MM.1S (cell line): ENCODE results near the gene SLC22A17.

Source experiments
- DNase-seq: peaks from one replicate; pipeline ENCODE4 v3.0.0-alpha.2; 2015
- H2AFZ ChIP-seq: fragments of 300-600 bp; sonication (generic); 2 replicates; pipeline ENCODE4 v1.6.0; 2016; ENCODE audit warnings: antibody characterized with exemption, low read length
- H3F3A ChIP-seq: fragments of 300-600 bp; sonication (generic); 2 replicates; pipeline ENCODE4 v1.6.1; 2016; ENCODE audit warnings: mild to moderate bottlenecking, antibody characterized with exemption, low read length, moderate library complexity, mixed read lengths; ENCODE audit not compliant: insufficient read depth
- H3K27ac ChIP-seq: fragments of 300-600 bp; sonication (generic); 2 replicates; pipeline ENCODE4 v1.5.1; 2016; ENCODE audit warnings: mild to moderate bottlenecking, low read length
- H3K27me3 ChIP-seq: fragments of 300-600 bp; sonication (generic); replicated peaks from 2 replicates; pipeline ENCODE4 v1.6.0; 2016; ENCODE audit warnings: low read length; ENCODE audit not compliant: insufficient read depth
- H3K36me3 ChIP-seq: fragments of 300-600 bp; sonication (generic); replicated peaks from 2 replicates; pipeline ENCODE4 v1.6.1; 2016; ENCODE audit warnings: mild to moderate bottlenecking, low read length, mixed read lengths; ENCODE audit not compliant: insufficient read depth
- H3K4me1 ChIP-seq: fragments of 300-600 bp; sonication (generic); 2 replicates; pipeline ENCODE4 v1.6.1; 2016; ENCODE audit warnings: low read length, mixed read lengths
- H3K4me2 ChIP-seq: fragments of 300-600 bp; sonication (generic); 2 replicates; pipeline ENCODE4 v1.6.0; 2016; ENCODE audit warnings: low read depth, low read length
- H3K4me3 ChIP-seq: fragments of 300-600 bp; sonication (generic); 2 replicates; pipeline ENCODE4 v1.5.1; 2016; ENCODE audit warnings: low read length, mixed read lengths
- H3K79me2 ChIP-seq: fragments of 300-600 bp; sonication (generic); 2 replicates; pipeline ENCODE4 v1.6.1; 2016; ENCODE audit warnings: mixed run types, low read length, mixed read lengths
- H3K9ac ChIP-seq: fragments of 300-600 bp; sonication (generic); 2 replicates; pipeline ENCODE4 v1.6.1; 2016; ENCODE audit warnings: low read length, mixed read lengths
- H3K9me2 ChIP-seq: fragments of 300-600 bp; sonication (generic); replicated peaks from 2 replicates; pipeline ENCODE4 v1.6.1; 2016; ENCODE audit warnings: mild to moderate bottlenecking, low read length, mixed read lengths; ENCODE audit not compliant: insufficient read depth
- H3K9me3 ChIP-seq: fragments of 300-600 bp; sonication (generic); replicated peaks from 2 replicates; pipeline ENCODE4 v1.6.1; 2016; ENCODE audit warnings: mild to moderate bottlenecking, low read length, mixed read lengths; ENCODE audit not compliant: insufficient read depth
- H4K20me1 ChIP-seq: fragments of 300-600 bp; sonication (generic); 2 replicates; pipeline ENCODE4 v1.6.1; 2016; ENCODE audit warnings: mild to moderate bottlenecking, low read length, moderate library complexity, mixed read lengths; ENCODE audit not compliant: insufficient read depth
- EZH2 ChIP-seq: fragments of 300-600 bp; sonication (generic); optimal IDR thresholded peaks from 2 replicates; pipeline ENCODE3; 2017; ENCODE audit warnings: low read depth, mild to moderate bottlenecking, antibody characterized with exemption, low read length, mixed read lengths
- EZH2phosphoT487 ChIP-seq: fragments of 300-600 bp; sonication (generic); IDR thresholded peaks from 2 replicates; pipeline ENCODE4 v1.6.1; 2018; ENCODE audit warnings: antibody characterized with exemption, low read length
- TF ChIP-seq, protein P1 (sequence below): fragments of 300-600 bp; sonication (generic); IDR thresholded peaks from 2 replicates; pipeline ENCODE4 v1.5.1; 2016; ENCODE audit warnings: antibody characterized with exemption, low read length, mixed read lengths

Gene SLC22A17

GRCh38 chr14:23382731-23383440 lies 30.2 kb upstream of the SLC22A17 start:
- Histone ChIP-seq H3K9me3 (no peaks in the 10 kb centered on the region), H4K20me1 (no peaks in the 10 kb centered on the region), H3K4me1 (no peaks in the 10 kb centered on the region), H2AFZ (no peak overlapping the region), H3K9me2 (no peaks in the 10 kb centered on the region), H3K4me2 (no peak overlapping the region), H3K79me2 (no peaks in the 10 kb centered on the region), H3K4me3 (no peak overlapping the region), H3K27me3 (peaks cover 5% of the 10 kb centered on the region), H3F3A (no peaks in the 10 kb centered on the region), H3K36me3 (no peaks in the 10 kb centered on the region), H3K27ac (no peak overlapping the region), H3K9ac (no peak overlapping the region)
- no peak for DNase-seq
- no peak for TF ChIP-seq EZH2
- TF ChIP-seq, protein P1, sequence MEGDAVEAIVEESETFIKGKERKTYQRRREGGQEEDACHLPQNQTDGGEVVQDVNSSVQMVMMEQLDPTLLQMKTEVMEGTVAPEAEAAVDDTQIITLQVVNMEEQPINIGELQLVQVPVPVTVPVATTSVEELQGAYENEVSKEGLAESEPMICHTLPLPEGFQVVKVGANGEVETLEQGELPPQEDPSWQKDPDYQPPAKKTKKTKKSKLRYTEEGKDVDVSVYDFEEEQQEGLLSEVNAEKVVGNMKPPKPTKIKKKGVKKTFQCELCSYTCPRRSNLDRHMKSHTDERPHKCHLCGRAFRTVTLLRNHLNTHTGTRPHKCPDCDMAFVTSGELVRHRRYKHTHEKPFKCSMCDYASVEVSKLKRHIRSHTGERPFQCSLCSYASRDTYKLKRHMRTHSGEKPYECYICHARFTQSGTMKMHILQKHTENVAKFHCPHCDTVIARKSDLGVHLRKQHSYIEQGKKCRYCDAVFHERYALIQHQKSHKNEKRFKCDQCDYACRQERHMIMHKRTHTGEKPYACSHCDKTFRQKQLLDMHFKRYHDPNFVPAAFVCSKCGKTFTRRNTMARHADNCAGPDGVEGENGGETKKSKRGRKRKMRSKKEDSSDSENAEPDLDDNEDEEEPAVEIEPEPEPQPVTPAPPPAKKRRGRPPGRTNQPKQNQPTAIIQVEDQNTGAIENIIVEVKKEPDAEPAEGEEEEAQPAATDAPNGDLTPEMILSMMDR: no peak
- no peak for TF ChIP-seq EZH2phosphoT487

DNA sequence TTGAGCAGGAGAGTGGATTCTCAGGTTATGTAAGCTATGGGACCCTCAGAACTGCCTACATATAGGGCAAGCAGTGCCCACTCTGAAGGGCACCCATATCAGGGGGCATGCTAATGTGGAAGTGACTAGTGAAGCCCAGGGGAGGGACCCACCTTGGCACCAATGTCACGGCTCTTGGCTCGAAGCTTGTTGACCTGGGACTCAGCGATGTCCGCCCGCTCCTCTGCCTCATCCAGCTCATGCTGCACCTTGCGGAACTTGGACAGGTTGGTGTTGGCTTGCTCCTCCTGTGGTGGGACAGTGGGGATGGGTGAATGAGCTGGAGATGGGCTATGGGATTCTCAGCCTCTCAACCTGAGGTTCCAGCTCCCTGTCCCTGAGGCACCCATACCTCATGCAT lies 29.6 kb upstream of the SLC22A17 start:
- H3K36me3 ChIP-seq: no peaks in the 10 kb centered on the region
- H3K4me3 ChIP-seq: no peak overlapping the region
- no peak for DNase-seq
- H3K9me2 ChIP-seq: no peaks in the 10 kb centered on the region
- no peaks in the 10 kb centered on the region for H3F3A ChIP-seq
- no peaks in the 10 kb centered on the region for H3K9me3 ChIP-seq
- no peaks in the 10 kb centered on the region for H3K79me2 ChIP-seq
- peaks cover 4% of the 10 kb centered on the region for H3K27me3 ChIP-seq
- no peaks in the 10 kb centered on the region for H4K20me1 ChIP-seq
- TF ChIP-seq, protein P1: no peak
- no peak for TF ChIP-seq EZH2phosphoT487
- TF ChIP-seq EZH2: no peak
- no peak overlapping the region for H3K9ac ChIP-seq
- H3K4me2 ChIP-seq: no peak overlapping the region
- no peak overlapping the region for H3K27ac ChIP-seq
- H3K4me1 ChIP-seq: no peaks in the 10 kb centered on the region
- no peak overlapping the region for H2AFZ ChIP-seq

DNA sequence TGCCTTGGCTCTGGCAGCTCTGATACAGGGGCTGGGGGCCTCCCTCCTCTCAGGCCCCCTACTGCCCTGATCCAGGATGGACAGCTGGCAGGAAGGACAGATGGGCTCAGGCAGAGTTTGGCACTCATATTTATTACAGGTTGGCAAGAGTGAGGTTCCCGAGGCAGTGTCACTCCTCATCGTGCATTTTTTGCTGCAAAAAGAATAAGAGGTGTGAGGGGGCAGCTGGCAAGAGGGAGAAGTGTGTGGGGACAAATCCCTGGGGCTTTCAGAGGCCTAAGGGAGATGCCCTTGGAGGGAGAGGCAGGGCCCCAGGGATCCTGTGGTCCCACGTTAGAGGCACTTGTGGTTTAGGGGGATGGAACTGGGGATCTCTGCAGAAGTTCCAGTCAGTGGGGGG lies 29.2 kb upstream of the SLC22A17 start:
- no peaks in the 10 kb centered on the region; the same call in none of the 2 replicates for H3K27me3 ChIP-seq
- H4K20me1 ChIP-seq: no peaks in the 10 kb centered on the region
- no peaks in the 10 kb centered on the region for H3K36me3 ChIP-seq
- DNase-seq: no peak
- no peaks in the 10 kb centered on the region for H3K4me1 ChIP-seq
- H3F3A ChIP-seq: no peaks in the 10 kb centered on the region
- H3K27ac ChIP-seq: no peak overlapping the region
- no peaks in the 10 kb centered on the region for H3K9me3 ChIP-seq
- TF ChIP-seq, protein P1: no peak
- TF ChIP-seq EZH2: no peak
- TF ChIP-seq EZH2phosphoT487: no peak
- no peaks in the 10 kb centered on the region for H3K9me2 ChIP-seq
- H3K79me2 ChIP-seq: no peaks in the 10 kb centered on the region
- H3K4me2 ChIP-seq: no peak overlapping the region
- H2AFZ ChIP-seq: no peak overlapping the region
- no peak overlapping the region for H3K4me3 ChIP-seq
- H3K9ac ChIP-seq: no peak overlapping the region
